Fibroblast of lung (primary cell): ENCODE results near the gene DESI1.

Source experiments
- CTCF ChIP-seq, 2 donors: IDR thresholded peaks in 1 of 2; conservative IDR thresholded peaks in 1 of 2; 1 replicate in 1 of 2; 2 replicates in 1 of 2; pipeline ENCODE4 v1.5.1; 2011 to 2012; ENCODE audit warnings: low read length in 2 of 2, control low read depth in 1 of 2, inconsistent platforms in 1 of 2, low read depth in 1 of 2, mild to moderate bottlenecking in 1 of 2
- EZH2 ChIP-seq: IDR thresholded peaks from 2 replicates; pipeline ENCODE4 v1.5.1; 2012; ENCODE audit warnings: low read length, control low read depth, mild to moderate bottlenecking; ENCODE audit errors: missing control alignments

- TF ChIP-seq CTCF (conservative IDR thresholded peaks at IDR 0.05 in 1 of 2, IDR thresholded peaks at IDR 0.05 in 1 of 2; ENCODE audit: low read depth in 1 of 2, low read length in 2 of 2) (no peak), EZH2 (no peak)
Observed at GRCh38 chr22:41619979-41620588, 759 bp downstream of the DESI1 start.
